GM18507 (cell line): ENCODE results near the gene C11orf24.
"Not testable (repeated sequence)": the region's sequence is repeated elsewhere in the genome, so short reads cannot be mapped to it uniquely, and the experiment has no call there.

ENCODE experiments used
- DNase-seq: peaks from one replicate; pipeline ENCODE4 v3.0.0; 2011; ENCODE audit warnings: low read depth; ENCODE audit not compliant: insufficient read length; ENCODE audit errors: extremely low spot score
- FAIRE-seq: peaks from 2 replicates; lab custom pipeline; 2011; peaks lifted over from hg19 to GRCh38; lab: Jason Lieb, UNC

Gene C11orf24

GRCh38 chr11:68259122-68259959 lies 12.4 kb downstream of the C11orf24 start:
- DNase-seq, result no peak
- FAIRE-seq, result no peak

DNA sequence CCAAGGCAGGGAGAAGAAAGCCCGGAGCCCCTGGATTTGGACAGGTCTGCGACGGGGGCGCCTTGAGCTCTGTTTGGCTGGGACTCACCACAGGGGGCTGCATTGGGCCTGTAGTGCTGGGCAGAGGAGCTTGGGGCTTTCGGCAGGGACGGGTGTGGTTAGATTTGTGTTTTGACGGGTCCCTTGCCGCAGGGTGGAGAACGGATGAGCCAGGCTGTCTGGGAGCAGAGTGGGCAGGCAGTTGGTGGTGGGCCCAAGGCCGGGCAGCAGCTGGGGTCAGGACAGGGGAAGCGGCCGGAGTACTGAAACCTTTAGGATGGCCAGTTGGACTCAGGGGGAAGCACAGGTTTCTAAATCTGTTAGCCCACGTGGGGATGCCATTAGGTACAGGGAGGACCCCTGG lies 13.4 kb downstream of the C11orf24 start:
- FAIRE-seq, result no peak
- no peak for DNase-seq

DNA sequence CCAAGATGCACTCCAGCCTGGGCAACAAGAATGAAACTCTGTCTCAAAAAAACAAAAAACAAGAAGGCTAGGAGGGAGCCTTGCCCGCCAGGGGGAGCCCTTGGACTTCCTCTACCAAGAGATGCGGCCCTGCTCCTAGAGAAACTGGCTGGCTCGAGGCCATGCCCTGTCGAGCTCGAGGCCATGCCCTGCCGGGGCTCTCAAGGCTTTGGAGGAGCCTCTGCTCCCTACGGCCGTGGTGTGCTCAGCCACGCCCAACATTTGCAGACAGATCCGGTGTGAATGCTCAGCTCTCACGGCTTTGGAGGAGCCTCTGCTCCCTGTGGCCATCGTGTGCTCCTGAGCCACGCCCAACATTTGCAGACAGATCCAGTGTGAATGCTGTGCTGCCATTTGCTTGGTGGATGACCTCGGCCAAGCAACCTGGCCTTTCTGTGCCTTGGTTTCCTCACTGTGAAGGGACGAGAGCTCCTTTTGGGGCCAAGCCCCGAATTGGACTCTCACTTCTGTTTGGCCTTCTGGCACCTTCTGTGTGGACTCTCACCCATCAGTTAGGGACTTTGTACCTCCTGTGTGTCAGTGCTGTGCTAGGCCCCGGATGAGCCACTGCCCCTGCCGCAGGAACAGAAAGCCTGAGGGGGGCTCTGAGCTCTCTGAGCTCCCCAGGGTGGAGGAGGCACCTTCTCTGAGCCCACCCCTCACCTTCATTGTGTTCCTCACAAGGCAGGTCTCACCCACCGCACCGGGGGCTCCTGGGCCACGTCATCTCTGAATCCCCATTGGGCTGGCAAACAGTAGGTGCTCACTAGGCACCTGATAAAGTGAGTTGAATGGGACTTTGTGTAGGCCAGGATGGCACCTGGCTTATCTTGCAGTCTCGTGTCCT lies 14.1 kb downstream of the C11orf24 start:
- DNase-seq (peak; percentile 73), FAIRE-seq (peak; percentile 70)

DNA sequence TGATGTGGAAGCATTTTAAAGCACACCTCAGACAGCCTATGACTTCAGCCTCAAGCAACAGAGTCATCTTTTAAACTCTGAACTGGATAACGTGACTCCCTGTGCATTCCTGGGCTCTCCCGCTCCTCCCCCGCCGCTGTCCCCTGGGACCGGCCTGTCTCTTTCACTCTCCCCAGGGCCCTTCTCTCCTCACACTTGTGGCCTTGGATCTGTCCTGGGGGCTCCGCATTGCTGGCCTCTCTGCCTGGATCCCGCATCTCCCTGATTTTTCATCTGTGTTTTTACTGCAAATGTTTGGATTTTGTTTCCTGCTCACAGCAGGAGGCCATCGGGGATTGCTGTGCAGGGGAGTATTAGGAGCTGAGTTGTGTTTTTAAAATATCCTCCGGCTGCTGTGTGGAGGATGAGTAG lies 15.4 kb downstream of the C11orf24 start:
- no peak for FAIRE-seq
- no peak for DNase-seq

DNA sequence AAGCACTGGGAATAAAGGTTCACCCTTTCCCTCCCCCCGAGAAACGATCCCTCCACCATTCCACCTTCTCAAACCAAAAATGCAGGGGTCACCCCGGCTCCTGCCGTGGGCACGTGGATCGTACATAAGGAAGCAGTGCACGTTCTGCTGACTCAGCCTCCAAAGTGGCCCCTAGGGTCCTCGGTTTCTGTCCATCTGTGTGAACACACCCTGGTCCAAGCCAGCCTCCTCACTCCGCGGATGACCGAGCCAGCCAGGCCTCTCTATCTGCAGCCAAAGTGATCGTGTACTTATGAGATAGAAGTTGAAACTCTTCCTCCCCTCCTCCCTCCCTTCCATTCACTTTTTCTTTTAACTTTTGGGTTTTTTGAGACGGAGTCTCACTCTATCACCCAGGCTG lies 16.2 kb downstream of the C11orf24 start:
- DNase-seq, result no peak
- no peak for FAIRE-seq

GRCh38 chr11:68254421-68254820 lies 17.4 kb downstream of the C11orf24 start:
- DNase-seq (no peak), FAIRE-seq (no peak)

GRCh38 chr11:68251765-68252164 lies 20.0 kb downstream of the C11orf24 start:
- no peak for FAIRE-seq
- no peak for DNase-seq

GRCh38 chr11:68244912-68245311 lies 26.9 kb downstream of the C11orf24 start:
- FAIRE-seq, DNase-seq: not testable (repeated sequence)

DNA sequence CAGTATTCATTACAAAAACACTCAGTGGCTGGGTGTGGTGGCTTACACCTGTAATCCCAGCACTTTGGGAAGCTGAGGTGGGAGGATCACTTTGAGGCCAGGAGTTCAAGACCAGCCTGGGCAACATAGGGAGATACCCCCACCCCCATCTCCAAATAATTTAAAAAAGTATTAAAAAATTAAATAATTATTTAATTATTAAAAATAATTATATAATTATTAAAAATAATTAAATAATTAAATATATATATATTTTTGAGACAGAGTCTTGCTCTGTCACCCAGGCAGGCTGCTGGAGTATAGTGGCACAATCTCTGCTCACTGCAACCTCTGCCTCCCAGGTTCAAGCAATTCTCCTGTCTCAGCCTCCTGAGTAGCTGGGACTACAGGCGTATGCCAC lies 27.9 kb downstream of the C11orf24 start:
- not testable (repeated sequence) for FAIRE-seq, DNase-seq

- DNase-seq (no peak), FAIRE-seq (no peak)
These were observed 29.2 kb downstream of the C11orf24 start for GRCh38 chr11:68242616-68243015.

- no peak for DNase-seq
- FAIRE-seq, result no peak
These were observed 40.2 kb downstream of the C11orf24 start for GRCh38 chr11:68231621-68232020.

- DNase-seq (no peak), FAIRE-seq (no peak)
These were observed 42.2 kb downstream of the C11orf24 start for GRCh38 chr11:68229601-68230000.

DNA sequence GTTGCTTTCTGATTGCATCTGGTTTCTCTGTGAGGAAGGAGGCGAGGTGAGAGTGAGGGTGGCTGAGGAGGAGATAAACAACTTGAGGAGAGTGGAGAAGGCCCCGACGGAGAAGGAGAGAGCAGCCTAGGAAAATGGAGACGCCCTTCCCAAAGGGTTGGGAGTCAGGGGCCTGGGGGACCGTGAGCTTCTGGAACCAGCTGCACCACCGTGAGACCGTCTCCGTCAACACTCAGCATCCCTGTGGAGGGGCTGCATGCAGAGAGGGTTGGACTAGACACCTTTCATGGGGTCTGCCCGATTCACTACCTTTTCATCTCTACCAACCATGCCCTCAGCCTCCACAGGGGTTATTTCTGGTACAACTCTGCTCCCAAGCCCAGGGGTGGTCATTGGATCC lies 45.4 kb downstream of the C11orf24 start:
- no peak for FAIRE-seq
- DNase-seq, result no peak

DNA sequence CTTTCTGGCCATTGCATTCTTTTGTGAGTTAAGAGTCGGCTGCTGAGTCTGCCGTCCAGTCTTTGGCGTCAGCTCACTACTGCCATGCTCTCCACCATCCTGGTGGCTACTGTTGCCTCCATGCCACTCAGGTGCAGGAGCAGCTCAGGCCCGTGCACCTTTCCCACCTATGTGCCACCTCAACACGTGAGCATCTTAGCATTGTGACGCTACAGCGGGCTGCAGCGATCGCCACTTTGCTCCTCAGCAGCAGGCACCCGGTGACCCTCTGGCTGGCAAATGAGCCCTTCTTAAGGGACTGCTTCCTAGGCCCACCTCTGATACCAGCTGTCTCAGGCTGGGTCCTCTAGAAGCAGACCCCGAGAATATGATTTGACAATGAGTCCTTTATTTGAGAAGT lies 47.2 kb downstream of the C11orf24 start:
- FAIRE-seq (no peak), DNase-seq (no peak)

- FAIRE-seq, result no peak
These were observed 48.5 kb downstream of the C11orf24 start for GRCh38 chr11:68223275-68223674.

GRCh38 chr11:68221406-68221805 lies 50.4 kb downstream of the C11orf24 start:
- DNase-seq, result no peak
- FAIRE-seq, result no peak

More at GRCh38 chr11:68223275-68223674, 48.5 kb downstream of the C11orf24 start:
- DNase-seq, result no peak

- DNase-seq, result no peak
- no peak for FAIRE-seq
These were observed 55.4 kb downstream of the C11orf24 start for GRCh38 chr11:68216171-68216938.

GRCh38 chr11:68215524-68216170 lies 56.1 kb downstream of the C11orf24 start:
- FAIRE-seq (no peak), DNase-seq (no peak)

DNA sequence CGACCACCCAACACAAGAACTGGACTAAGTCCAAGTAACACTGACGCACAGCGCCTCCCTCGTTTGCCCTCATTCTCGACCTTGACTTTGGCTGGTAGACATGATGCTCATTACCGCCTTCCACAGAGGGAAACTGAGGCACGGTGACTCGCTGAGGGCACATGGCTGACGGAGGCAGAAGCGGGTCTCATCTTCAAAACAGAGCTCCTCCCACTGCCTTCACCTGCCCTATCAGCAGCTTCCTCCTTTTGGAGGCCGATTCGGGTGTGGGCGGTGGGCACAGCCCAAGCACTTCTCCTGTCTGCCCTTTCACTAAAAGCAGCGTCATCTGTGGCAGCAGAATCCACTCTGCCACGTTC lies 56.7 kb downstream of the C11orf24 start:
- FAIRE-seq (no peak), DNase-seq (no peak)
